Right atrium auricular region (tissue), 2 donors: Measurements from ENCODE around the gene SF3B1. TPM values are rescaled to one million over a fixed set of nuclear protein-coding genes. Genes with fewer than 3 reads are reported as not detected.
A peak's percentile ranks its signal among the peaks of the same experiment; 100 is the strongest.
"Not testable (repeated sequence)": the region's sequence is repeated elsewhere in the genome, so short reads cannot be mapped to it uniquely, and the experiment has no call there.

ENCODE experiments used
- DNase-seq: peaks from one replicate; pipeline ENCODE4 v3.0.0-alpha.2; 2019; ENCODE audit warnings: low spot score
- H3K27ac ChIP-seq, 2 donors: fragments of 200-600 bp; sonication (generic); 1 replicate in 1 of 2; 2 replicates in 1 of 2; pipeline ENCODE4 v1.5.1; 2016 to 2019
- H3K27me3 ChIP-seq, 2 donors: fragments of 200-600 bp; sonication (generic); one replicate each; pipeline versions ENCODE4 v1.5.1 to v1.6.0; 2017 to 2019
- H3K36me3 ChIP-seq: fragments of 200-600 bp; sonication (generic); one replicate; pipeline ENCODE4 v1.5.1; 2016
- H3K4me1 ChIP-seq, 2 donors: fragments of 200-600 bp; sonication (generic); one replicate each; pipeline versions ENCODE4 v1.5.1 to v1.6.0; 2017 to 2019
- H3K4me3 ChIP-seq, 2 donors: fragments of 200-600 bp; sonication (generic); 1 replicate in 1 of 2; 2 replicates in 1 of 2; pipeline ENCODE4 v1.5.1; 2017 to 2019; ENCODE audit warnings: mild to moderate bottlenecking in 1 of 2, moderate library complexity in 1 of 2
- H3K9me3 ChIP-seq, 2 donors: fragments of 200-600 bp; sonication (generic); one replicate each; pipeline ENCODE4 v1.5.1; 2019
- total RNA-seq, 2 donors: library from RNA; depleted of rRNA; stranded (reverse); fragments of >200 nt; gene quantifications; one replicate each; pipeline ENCODE4 v1.1.0, GENCODE V29; 2016
- TF ChIP-seq, protein P1 (sequence below), 2 donors: fragments of 200-600 bp; sonication (generic); IDR thresholded peaks; one replicate each; pipeline ENCODE4 v1.5.1; 2019; ENCODE audit warnings: antibody characterized with exemption in 2 of 2

The SF3B1 gene
- total RNA-seq, 2 donors from 2014 or later, result 103 to 128 TPM

GRCh38 chr2:197442857-197443256 is 8.0 kb upstream of the SF3B1 start:
- Histone ChIP-seq H3K27me3 (no peaks in the 10 kb centered on the region), H3K4me3 (no peak overlapping the region), H3K27ac (peak overlapping the region in 1 of 2 donors; percentile 37), H3K36me3 (no peaks in the 10 kb centered on the region), H3K4me1 (no peaks in the 10 kb centered on the region), H3K9me3 (no peaks in the 10 kb centered on the region)
- TF ChIP-seq, protein P1, sequence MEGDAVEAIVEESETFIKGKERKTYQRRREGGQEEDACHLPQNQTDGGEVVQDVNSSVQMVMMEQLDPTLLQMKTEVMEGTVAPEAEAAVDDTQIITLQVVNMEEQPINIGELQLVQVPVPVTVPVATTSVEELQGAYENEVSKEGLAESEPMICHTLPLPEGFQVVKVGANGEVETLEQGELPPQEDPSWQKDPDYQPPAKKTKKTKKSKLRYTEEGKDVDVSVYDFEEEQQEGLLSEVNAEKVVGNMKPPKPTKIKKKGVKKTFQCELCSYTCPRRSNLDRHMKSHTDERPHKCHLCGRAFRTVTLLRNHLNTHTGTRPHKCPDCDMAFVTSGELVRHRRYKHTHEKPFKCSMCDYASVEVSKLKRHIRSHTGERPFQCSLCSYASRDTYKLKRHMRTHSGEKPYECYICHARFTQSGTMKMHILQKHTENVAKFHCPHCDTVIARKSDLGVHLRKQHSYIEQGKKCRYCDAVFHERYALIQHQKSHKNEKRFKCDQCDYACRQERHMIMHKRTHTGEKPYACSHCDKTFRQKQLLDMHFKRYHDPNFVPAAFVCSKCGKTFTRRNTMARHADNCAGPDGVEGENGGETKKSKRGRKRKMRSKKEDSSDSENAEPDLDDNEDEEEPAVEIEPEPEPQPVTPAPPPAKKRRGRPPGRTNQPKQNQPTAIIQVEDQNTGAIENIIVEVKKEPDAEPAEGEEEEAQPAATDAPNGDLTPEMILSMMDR (IDR thresholded peaks at IDR 0.05), result no peak
- no peak for DNase-seq

- H3K36me3 ChIP-seq, result no peaks in the 10 kb centered on the region
- TF ChIP-seq, protein P1 (IDR thresholded peaks at IDR 0.05), result no peak
Measured at GRCh38 chr2:197437380-197437779, 2.6 kb upstream of the SF3B1 start.

DNA sequence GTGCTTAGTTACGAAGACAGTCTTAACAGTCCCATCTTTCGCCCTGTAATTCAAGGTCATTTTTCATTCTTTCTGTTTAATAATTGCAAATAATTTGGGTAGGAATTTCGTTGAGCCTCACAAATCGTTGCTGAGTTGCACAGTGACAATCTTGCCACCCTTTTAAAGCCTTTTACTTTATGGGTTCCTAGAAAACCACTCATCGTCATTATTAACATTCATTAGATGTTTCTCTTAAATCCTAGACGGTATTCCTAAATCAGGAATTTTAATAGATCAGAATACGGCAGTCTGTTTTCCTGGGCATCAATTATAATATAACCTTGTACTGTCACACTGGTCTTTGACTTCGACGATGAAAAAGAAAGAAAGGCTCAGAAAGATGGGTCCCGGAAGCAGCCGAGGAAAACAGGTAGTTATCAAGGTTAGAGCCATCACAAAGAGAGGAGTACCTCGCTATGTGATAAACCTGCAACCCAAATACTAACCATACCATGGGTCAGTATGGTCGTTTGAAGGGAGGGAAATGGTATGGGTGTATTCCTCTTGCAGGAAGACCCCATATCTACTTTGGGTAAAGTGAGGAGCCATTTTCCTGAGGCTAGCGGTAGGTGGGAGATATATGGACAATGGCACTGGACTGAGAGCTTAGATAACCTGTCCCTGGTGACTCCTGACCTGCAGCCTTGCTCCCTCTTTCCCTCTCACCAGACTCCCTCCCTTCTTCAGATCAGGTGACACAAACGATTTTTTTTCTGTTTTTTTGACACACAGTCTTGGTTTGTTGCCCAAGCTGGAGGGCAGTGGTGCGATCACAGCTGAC is 981 bp upstream of the SF3B1 start:
- DNase-seq, result no peak
- Histone ChIP-seq H3K27me3 (no peaks in the 10 kb centered on the region), H3K9me3 (no peaks in the 10 kb centered on the region), H3K27ac (peak overlapping the region; percentile 96 to 99), H3K4me3 (peak overlapping the region; percentile 86 to 94), H3K4me1 (peaks cover 0 to 28% of the 10 kb centered on the region in 2 donors), H3K36me3 (no peaks in the 10 kb centered on the region)
- TF ChIP-seq, protein P1 (IDR thresholded peaks at IDR 0.05), result no peak

More at GRCh38 chr2:197437380-197437779, 2.6 kb upstream of the SF3B1 start:
- no peak overlapping the region for H3K27ac ChIP-seq
- H3K4me3 ChIP-seq, result no peak overlapping the region
- no peaks in the 10 kb centered on the region for H3K27me3 ChIP-seq
- DNase-seq, result no peak
- no peaks in the 10 kb centered on the region for H3K9me3 ChIP-seq
- peaks cover 0 to 12% of the 10 kb centered on the region in 2 donors for H3K4me1 ChIP-seq

DNA sequence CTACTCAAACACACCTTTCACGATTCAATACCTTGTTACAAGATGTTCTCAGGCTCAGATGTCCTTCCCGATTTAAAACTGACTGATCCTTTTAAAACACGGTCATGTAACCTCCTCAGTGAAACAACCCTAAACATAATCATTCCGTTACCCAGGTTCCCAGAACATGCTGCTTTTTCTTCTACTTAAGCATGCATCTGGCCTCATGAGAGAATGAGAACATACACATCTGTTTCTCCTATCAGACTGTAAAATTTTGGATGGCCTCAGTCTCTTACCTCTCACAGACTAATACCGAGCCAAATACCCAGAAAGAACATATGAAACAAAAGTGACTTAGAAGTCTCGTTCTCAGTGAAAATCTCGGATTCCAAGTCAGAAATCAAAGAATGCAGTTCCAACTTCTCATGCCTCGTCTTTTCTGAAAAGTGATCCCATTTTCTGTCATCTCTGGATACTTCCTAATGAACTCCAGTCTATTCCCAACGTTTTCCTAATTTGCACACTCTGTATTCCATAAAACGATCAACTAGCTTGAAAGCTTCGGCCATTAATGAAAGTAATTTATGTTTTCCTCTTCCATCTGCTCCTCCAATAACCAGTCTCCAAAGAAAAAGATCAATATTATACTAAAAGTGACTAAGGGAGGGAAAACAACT is 919 bp downstream of the SF3B1 start:
- H3K4me1 ChIP-seq, result peaks cover 0 to 42% of the 10 kb centered on the region in 2 donors
- H3K27ac ChIP-seq, result peak overlapping the region; percentile 96 to 99
- H3K9me3 ChIP-seq, result no peaks in the 10 kb centered on the region
- DNase-seq, result no peak
- H3K4me3 ChIP-seq, result peak overlapping the region; percentile 86 to 94
- TF ChIP-seq, protein P1 (IDR thresholded peaks at IDR 0.05), result no peak
- no peaks in the 10 kb centered on the region for H3K36me3 ChIP-seq
- no peaks in the 10 kb centered on the region for H3K27me3 ChIP-seq

- not testable (repeated sequence) for H3K9me3 ChIP-seq, H3K27me3 ChIP-seq, DNase-seq, H3K36me3 ChIP-seq
- Histone ChIP-seq H3K4me3 (peak overlapping the region in 1 of 2 donors; percentile 86), H3K4me1 (peaks cover 0 to 56% of the 10 kb centered on the region in 2 donors), H3K27ac (peak overlapping the region in 1 of 2 donors; percentile 7)
Measured at GRCh38 chr2:197432527-197432926, 2.3 kb downstream of the SF3B1 start.

DNA sequence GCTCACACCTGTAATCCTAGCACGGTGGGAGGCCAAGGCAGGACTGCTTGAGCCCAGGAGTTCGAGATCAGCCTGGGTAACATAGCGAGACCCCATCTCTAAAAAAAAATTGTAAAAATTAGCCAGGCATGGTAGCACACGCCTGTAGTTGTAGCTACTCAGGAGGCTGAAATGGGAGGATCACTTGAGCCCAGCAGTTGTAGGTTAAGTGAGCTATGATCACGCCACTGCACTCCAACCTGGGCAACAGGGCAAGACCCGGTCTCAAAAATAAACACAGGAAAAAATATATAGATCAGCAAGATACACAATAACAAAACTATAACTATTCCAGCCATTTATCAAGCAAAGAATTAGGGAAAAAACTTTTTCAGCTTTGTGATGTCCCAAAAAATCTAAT is 3.0 kb downstream of the SF3B1 start:
- Histone ChIP-seq H3K4me1 (peaks cover 0 to 63% of the 10 kb centered on the region in 2 donors), H3K27ac (no peak overlapping the region), H3K27me3 (no peaks in the 10 kb centered on the region), H3K9me3 (no peaks in the 10 kb centered on the region), H3K36me3 (no peaks in the 10 kb centered on the region), H3K4me3 (no peak overlapping the region)
- TF ChIP-seq, protein P1 (IDR thresholded peaks at IDR 0.05), result no peak
- no peak for DNase-seq
